SK-N-SH treated with all-trans-retinoic acid at 6 μM for 48 hours (cell line): ENCODE data around the gene GRM4.

Experiments used
- ATAC-seq: fragments of 200-7000 bp; cut with Tn5 transposase; 3 replicates; pipeline ENCODE4 v1.9.1; 2020; ENCODE audit warnings: mild to moderate bottlenecking, moderate library complexity
- ARNTL ChIP-seq: fragments of 450-650 bp; formaldehyde crosslinking; IDR thresholded peaks from 2 replicates; pipeline ENCODE4 v1.5.0; 2020; ENCODE audit warnings: low read depth, mild to moderate bottlenecking, moderate library complexity, borderline replicate concordance
- BACH2 ChIP-seq: fragments of 250-450 bp; sonication (Bioruptor Pico); IDR thresholded peaks from 2 replicates; pipeline ENCODE4 v1.9.0; 2021; ENCODE audit warnings: mild to moderate bottlenecking, borderline replicate concordance
- CREB5 ChIP-seq: fragments of 250-450 bp; sonication (Bioruptor Pico); IDR thresholded peaks from 2 replicates; pipeline ENCODE4 v1.5.1; 2020; ENCODE audit warnings: low read depth, mild to moderate bottlenecking, moderate library complexity
- CSDC2 ChIP-seq: fragments of 250-450 bp; sonication (Bioruptor Pico); IDR thresholded peaks from 2 replicates; pipeline ENCODE4 v1.5.0; 2020; ENCODE audit warnings: mild to moderate bottlenecking, moderate library complexity
- ESRRG ChIP-seq: fragments of 250-450 bp; sonication (Bioruptor Pico); IDR thresholded peaks from 2 replicates; pipeline ENCODE4 v1.6.1; 2021; ENCODE audit warnings: mild to moderate bottlenecking
- GLIS3 ChIP-seq: fragments of 250-450 bp; sonication (Bioruptor Pico); IDR thresholded peaks from 2 replicates; pipeline ENCODE4 v1.5.0; 2020; ENCODE audit warnings: mild to moderate bottlenecking, moderate library complexity
- ISL1 ChIP-seq: fragments of 250-450 bp; sonication (Bioruptor Pico); IDR thresholded peaks from 2 replicates; pipeline ENCODE4 v2.1.2; 2022; ENCODE audit warnings: mild to moderate bottlenecking, moderate library complexity
- OSR1 ChIP-seq: fragments of 250-450 bp; sonication (Bioruptor Pico); IDR thresholded peaks from 2 replicates; pipeline ENCODE4 v1.8.0; 2022; ENCODE audit warnings: moderate library complexity, mild to moderate bottlenecking, inconsistent platforms
- PATZ1 ChIP-seq: fragments of 250-450 bp; sonication (Bioruptor Pico); IDR thresholded peaks from 2 replicates; pipeline ENCODE4 v1.8.0; 2020; ENCODE audit warnings: mild to moderate bottlenecking, moderate library complexity, borderline replicate concordance
- PPARA ChIP-seq: fragments of 250-450 bp; sonication (Bioruptor Pico); IDR thresholded peaks from 2 replicates; pipeline ENCODE4 v1.5.0; 2020; ENCODE audit warnings: mild to moderate bottlenecking, borderline replicate concordance
- RARB ChIP-seq: fragments of 250-450 bp; sonication (Bioruptor Pico); IDR thresholded peaks from 2 replicates; pipeline ENCODE4 v1.8.0; 2021; ENCODE audit warnings: mild to moderate bottlenecking, moderate library complexity
- SNAI2 ChIP-seq: fragments of 250-450 bp; sonication (Bioruptor Pico); IDR thresholded peaks from 2 replicates; pipeline ENCODE4 v1.5.0; 2020; ENCODE audit warnings: mild to moderate bottlenecking, moderate library complexity
- TCF4 ChIP-seq: fragments of 250-450 bp; sonication (Bioruptor Pico); IDR thresholded peaks from 2 replicates; pipeline ENCODE4 v1.8.0; 2021; ENCODE audit warnings: mild to moderate bottlenecking, moderate library complexity, borderline replicate concordance
- TOX ChIP-seq: fragments of 250-450 bp; sonication (Bioruptor Pico); IDR thresholded peaks from 2 replicates; pipeline ENCODE4 v1.8.0; 2021; ENCODE audit warnings: mild to moderate bottlenecking, moderate library complexity, borderline replicate concordance
- ZC3H10 ChIP-seq: fragments of 250-450 bp; sonication (Bioruptor Pico); IDR thresholded peaks from 2 replicates; pipeline ENCODE4 v1.5.1; 2021; ENCODE audit warnings: mild to moderate bottlenecking, moderate library complexity
- ZFP3 ChIP-seq: fragments of 250-450 bp; sonication (Bioruptor Pico); IDR thresholded peaks from 2 replicates; pipeline ENCODE4 v1.5.0; 2020; ENCODE audit warnings: mild to moderate bottlenecking, moderate library complexity
- ZFP30 ChIP-seq: fragments of 450-650 bp; formaldehyde crosslinking; IDR thresholded peaks from 2 replicates; pipeline ENCODE4 v1.5.0; 2022; ENCODE audit warnings: mild to moderate bottlenecking, moderate library complexity
- ZNF565 ChIP-seq: fragments of 450-650 bp; formaldehyde crosslinking; conservative IDR thresholded peaks from 2 replicates; pipeline ENCODE4 v1.5.0; 2020; ENCODE audit warnings: low read depth, mild to moderate bottlenecking, moderate library complexity
- ZNF70 ChIP-seq: fragments of 450-650 bp; formaldehyde crosslinking; IDR thresholded peaks from 2 replicates; pipeline ENCODE4 v1.5.0; 2020; ENCODE audit warnings: mild to moderate bottlenecking, moderate library complexity
- ZNF8 ChIP-seq: fragments of 450-650 bp; formaldehyde crosslinking; IDR thresholded peaks from 2 replicates; pipeline ENCODE4 v1.5.0; 2020; ENCODE audit warnings: mild to moderate bottlenecking, moderate library complexity
- TF ChIP-seq, protein P1 (sequence below): fragments of 250-450 bp; sonication (Bioruptor Pico); IDR thresholded peaks from 2 replicates; pipeline ENCODE4 v1.5.1; 2021; ENCODE audit warnings: mild to moderate bottlenecking, moderate library complexity
- TF ChIP-seq, protein P2 (sequence below): fragments of 250-450 bp; sonication (Bioruptor Pico); IDR thresholded peaks from 2 replicates; pipeline ENCODE4 v1.8.0; 2021; ENCODE audit warnings: low read depth, mild to moderate bottlenecking, moderate library complexity, borderline replicate concordance

The GRM4 gene

GRCh38 chr6:34095741-34096140 is 50.1 kb downstream of the GRM4 start:
- TF ChIP-seq PPARA (CRISPR knock-in tag) (no peak), ISL1 (CRISPR knock-in tag) (no peak), PATZ1 (CRISPR knock-in tag) (no peak), ESRRG (CRISPR knock-in tag) (no peak), SNAI2 (no peak), RARB (CRISPR knock-in tag) (no peak), GLIS3 (CRISPR knock-in tag) (no peak), TCF4 (no peak), ZFP3 (CRISPR knock-in tag) (no peak)

GRCh38 chr6:34095136-34095505 is 50.8 kb downstream of the GRM4 start:
- no peak for ATAC-seq
- TF ChIP-seq ZNF70 (CRISPR knock-in tag) (no peak), OSR1 (CRISPR knock-in tag) (no peak), ZFP3 (CRISPR knock-in tag) (no peak), TOX (CRISPR knock-in tag) (no peak), ZNF565 (CRISPR knock-in tag) (no peak), ARNTL (no peak), ISL1 (CRISPR knock-in tag) (no peak), RARB (CRISPR knock-in tag) (no peak)
- TF ChIP-seq, protein P1, sequence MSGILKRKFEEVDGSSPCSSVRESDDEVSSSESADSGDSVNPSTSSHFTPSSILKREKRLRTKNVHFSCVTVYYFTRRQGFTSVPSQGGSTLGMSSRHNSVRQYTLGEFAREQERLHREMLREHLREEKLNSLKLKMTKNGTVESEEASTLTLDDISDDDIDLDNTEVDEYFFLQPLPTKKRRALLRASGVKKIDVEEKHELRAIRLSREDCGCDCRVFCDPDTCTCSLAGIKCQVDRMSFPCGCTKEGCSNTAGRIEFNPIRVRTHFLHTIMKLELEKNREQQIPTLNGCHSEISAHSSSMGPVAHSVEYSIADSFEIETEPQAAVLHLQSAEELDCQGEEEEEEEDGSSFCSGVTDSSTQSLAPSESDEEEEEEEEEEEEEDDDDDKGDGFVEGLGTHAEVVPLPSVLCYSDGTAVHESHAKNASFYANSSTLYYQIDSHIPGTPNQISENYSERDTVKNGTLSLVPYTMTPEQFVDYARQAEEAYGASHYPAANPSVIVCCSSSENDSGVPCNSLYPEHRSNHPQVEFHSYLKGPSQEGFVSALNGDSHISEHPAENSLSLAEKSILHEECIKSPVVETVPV (CRISPR knock-in tag), result no peak
- TF ChIP-seq, protein P2, sequence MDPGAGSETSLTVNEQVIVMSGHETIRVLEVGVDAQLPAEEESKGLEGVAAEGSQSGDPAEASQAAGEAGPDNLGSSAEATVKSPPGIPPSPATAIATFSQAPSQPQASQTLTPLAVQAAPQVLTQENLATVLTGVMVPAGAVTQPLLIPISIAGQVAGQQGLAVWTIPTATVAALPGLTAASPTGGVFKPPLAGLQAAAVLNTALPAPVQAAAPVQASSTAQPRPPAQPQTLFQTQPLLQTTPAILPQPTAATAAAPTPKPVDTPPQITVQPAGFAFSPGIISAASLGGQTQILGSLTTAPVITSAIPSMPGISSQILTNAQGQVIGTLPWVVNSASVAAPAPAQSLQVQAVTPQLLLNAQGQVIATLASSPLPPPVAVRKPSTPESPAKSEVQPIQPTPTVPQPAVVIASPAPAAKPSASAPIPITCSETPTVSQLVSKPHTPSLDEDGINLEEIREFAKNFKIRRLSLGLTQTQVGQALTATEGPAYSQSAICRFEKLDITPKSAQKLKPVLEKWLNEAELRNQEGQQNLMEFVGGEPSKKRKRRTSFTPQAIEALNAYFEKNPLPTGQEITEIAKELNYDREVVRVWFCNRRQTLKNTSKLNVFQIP, result no peak
- TF ChIP-seq, all 23 proteins: peak for 0

More at GRCh38 chr6:34095741-34096140, 50.1 kb downstream of the GRM4 start:
- no peak for ATAC-seq

GRCh38 chr6:34094474-34095135 is 51.3 kb downstream of the GRM4 start:
- TF ChIP-seq BACH2 (CRISPR knock-in tag) (no peak), ARNTL (no peak), GLIS3 (CRISPR knock-in tag) (no peak), OSR1 (CRISPR knock-in tag) (no peak), RARB (CRISPR knock-in tag) (no peak), SNAI2 (no peak), ZFP3 (CRISPR knock-in tag) (no peak), ZC3H10 (CRISPR knock-in tag) (no peak), ZNF8 (no peak), CSDC2 (CRISPR knock-in tag) (no peak), TCF4 (no peak), TOX (CRISPR knock-in tag) (no peak), ZFP30 (CRISPR knock-in tag) (no peak), PPARA (CRISPR knock-in tag) (no peak)
- TF ChIP-seq, protein P1 (CRISPR knock-in tag), result no peak
- no peak for ATAC-seq

- no peak for ATAC-seq
- TF ChIP-seq ZNF565 (CRISPR knock-in tag), result no peak
- TF ChIP-seq ISL1 (CRISPR knock-in tag), result no peak
- TF ChIP-seq BACH2 (CRISPR knock-in tag), result no peak
- TF ChIP-seq RARB (CRISPR knock-in tag), result no peak
- TF ChIP-seq ZNF70 (CRISPR knock-in tag), result no peak
- TF ChIP-seq, protein P2, result no peak
- no peak for TF ChIP-seq CREB5 (CRISPR knock-in tag)
- no peak for TF ChIP-seq SNAI2
- TF ChIP-seq ZC3H10 (CRISPR knock-in tag), result no peak
Observed at GRCh38 chr6:34093854-34094430, 51.9 kb downstream of the GRM4 start.
